Body of pancreas (tissue), 4 donors: ENCODE measurements around the gene NUBP2.

Experiments
- POLR2A ChIP-seq, 3 donors: fragments of 450-650 bp; IDR thresholded peaks; one replicate each; pipeline ENCODE4 v1.6.1; 2016; ENCODE audit warnings: antibody characterized with exemption in 3 of 3, mild to moderate bottlenecking in 2 of 3
- TF ChIP-seq, protein P1 (sequence below), 7 experiments: fragments of 450-650 bp in 4 of 7; fragments of 200-600 bp in 3 of 7; sonication (generic) in 3 of 7; IDR thresholded peaks; one replicate each; pipeline ENCODE4 v1.5.1; 2016 to 2019; ENCODE audit warnings: antibody characterized with exemption in 7 of 7

DNA sequence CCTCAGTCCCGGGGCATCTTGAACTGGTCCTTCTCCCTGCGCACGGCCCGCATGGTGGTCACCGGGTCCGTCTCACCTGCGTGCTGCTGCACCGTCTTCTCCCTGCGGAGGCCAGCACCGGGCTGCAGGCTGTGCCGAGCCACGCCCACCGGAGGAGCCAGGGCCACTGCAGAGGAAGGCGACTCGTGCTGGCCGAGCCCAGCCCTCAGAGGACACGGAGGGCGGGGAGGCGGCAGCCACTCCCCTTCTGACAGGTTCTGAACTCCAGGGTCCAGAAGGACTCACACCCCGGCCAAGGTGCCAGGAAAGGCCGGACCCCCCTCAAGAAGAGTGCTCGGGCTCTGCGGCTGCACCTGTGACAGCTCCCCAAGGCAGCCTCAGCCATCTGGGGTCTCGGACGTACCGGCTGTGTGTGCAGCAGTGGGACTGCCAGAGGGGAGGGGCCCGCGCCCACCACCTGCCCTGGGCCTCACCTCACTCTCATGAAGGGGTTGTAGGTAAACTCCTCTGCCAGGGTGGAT lies 26.6 kb downstream of the NUBP2 start:
- TF ChIP-seq, protein P1, sequence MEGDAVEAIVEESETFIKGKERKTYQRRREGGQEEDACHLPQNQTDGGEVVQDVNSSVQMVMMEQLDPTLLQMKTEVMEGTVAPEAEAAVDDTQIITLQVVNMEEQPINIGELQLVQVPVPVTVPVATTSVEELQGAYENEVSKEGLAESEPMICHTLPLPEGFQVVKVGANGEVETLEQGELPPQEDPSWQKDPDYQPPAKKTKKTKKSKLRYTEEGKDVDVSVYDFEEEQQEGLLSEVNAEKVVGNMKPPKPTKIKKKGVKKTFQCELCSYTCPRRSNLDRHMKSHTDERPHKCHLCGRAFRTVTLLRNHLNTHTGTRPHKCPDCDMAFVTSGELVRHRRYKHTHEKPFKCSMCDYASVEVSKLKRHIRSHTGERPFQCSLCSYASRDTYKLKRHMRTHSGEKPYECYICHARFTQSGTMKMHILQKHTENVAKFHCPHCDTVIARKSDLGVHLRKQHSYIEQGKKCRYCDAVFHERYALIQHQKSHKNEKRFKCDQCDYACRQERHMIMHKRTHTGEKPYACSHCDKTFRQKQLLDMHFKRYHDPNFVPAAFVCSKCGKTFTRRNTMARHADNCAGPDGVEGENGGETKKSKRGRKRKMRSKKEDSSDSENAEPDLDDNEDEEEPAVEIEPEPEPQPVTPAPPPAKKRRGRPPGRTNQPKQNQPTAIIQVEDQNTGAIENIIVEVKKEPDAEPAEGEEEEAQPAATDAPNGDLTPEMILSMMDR (IDR thresholded peaks at IDR 0.05): no peak
- no peak for TF ChIP-seq POLR2A (IDR thresholded peaks at IDR 0.05)
